ENCODE measurements around the gene WDR36. TPM values are rescaled to one million over a fixed set of nuclear protein-coding genes. Genes with fewer than 3 reads are reported as not detected.

The WDR36 gene
- polyA plus RNA-seq, 1 of the 3 experiments (the other 2 are of a cell fraction): 6.7 TPM

DNA sequence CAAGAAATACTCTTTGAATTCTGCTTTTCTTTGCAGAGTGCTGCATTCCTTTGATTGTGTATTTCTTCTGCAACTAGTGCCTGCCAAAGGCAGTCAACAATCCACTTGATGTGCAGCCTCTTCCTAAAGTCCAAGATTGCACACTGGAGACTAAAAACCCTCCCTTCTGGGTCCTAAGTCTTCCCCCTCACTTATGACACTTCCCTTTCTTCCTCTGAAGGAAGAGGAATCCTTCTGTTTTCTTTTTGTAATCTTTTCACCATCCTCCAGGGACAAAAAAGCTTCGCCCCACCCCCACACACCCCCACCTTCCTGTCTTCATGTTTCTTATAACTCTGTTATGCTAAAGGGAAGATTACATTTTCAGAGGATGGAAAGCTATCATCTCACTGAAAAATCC is 39.9 kb downstream of the WDR36 start:
- TF ChIP-seq, protein P1, sequence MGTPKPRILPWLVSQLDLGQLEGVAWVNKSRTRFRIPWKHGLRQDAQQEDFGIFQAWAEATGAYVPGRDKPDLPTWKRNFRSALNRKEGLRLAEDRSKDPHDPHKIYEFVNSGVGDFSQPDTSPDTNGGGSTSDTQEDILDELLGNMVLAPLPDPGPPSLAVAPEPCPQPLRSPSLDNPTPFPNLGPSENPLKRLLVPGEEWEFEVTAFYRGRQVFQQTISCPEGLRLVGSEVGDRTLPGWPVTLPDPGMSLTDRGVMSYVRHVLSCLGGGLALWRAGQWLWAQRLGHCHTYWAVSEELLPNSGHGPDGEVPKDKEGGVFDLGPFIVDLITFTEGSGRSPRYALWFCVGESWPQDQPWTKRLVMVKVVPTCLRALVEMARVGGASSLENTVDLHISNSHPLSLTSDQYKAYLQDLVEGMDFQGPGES (IDR thresholded peaks at IDR 0.05; ENCODE audit: low read depth, low read length): no peak
- TF ChIP-seq JUND (IDR thresholded peaks at IDR 0.05): no peak
- POLR2A ChIA-PET: no interaction called here
- H3K4me1 ChIP-seq (ENCODE audit: control insufficient read depth in 1 of 2, insufficient read depth in 2 of 2, low read depth in 1 of 2, low read length in 1 of 2): peaks cover 0 to 4% of the 10 kb centered on the region in 2 experiments; a peak in 3 of 4 replicates

DNA sequence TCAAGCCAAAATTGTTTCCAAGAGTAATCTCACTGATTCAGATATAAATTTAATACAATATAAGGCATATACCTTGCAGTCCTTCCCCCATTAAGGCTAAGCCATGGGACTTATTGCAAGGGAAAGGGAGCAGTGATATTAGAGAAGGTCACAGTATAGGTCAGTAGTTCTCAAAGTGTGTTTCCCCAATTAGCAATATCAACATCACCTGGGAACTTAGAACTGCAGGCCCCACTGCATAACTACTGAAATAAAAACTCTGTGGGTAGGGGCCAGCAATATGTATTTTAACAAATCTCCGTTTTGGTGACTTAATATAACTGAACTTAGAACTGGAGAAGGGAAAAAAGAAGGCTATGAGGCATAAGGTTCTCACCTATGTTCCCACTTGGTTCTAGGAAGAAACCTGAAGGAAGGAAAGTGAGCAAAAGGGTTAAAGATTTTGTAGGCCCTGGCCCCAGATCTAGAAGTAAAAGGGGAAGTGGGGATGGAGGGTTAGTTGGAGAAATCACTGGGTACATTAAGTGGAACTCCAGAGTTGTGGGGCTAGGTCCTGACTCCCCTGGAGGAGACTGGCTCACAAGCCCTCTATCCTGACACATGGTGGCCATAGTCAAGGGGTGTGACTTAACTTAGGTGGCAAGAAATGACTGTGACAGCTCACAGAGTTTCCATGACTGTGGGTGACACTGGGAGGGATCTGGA is 40.7 kb downstream of the WDR36 start:
- Histone ChIP-seq H3K9me2 (no peaks in the 10 kb centered on the region), H2AFZ (ENCODE audit: low read depth) (no peak overlapping the region), H3K4me3 (ENCODE audit: low read depth in 2 of 2, low read length in 1 of 2) (no peak overlapping the region), H3K9me3 (no peaks in the 10 kb centered on the region), H3K9ac (no peak overlapping the region), H3F3A (replicated peaks; ENCODE audit: insufficient read depth) (peaks cover 7% of the 10 kb centered on the region), H3K36me3 (replicated peaks in 1 of 2; ENCODE audit: control insufficient read depth in 1 of 2, insufficient read depth in 2 of 2, low read length in 1 of 2) (peaks cover 14 to 16% of the 10 kb centered on the region in 2 experiments), H3K79me2 (ENCODE audit: insufficient read depth) (no peaks in the 10 kb centered on the region), H3K4me2 (no peak overlapping the region), H3K4me1 (ENCODE audit: control insufficient read depth in 1 of 2, insufficient read depth in 2 of 2, low read depth in 1 of 2, low read length in 1 of 2) (peaks cover 0 to 4% of the 10 kb centered on the region in 2 experiments; a peak in 3 of 4 replicates), H4K20me1 (ENCODE audit: insufficient read depth) (no peaks in the 10 kb centered on the region), H3K27me3 (ENCODE audit: insufficient read depth) (no peaks in the 10 kb centered on the region), H3K27ac (ENCODE audit: low read depth in 2 of 2, low read length in 1 of 2) (no peak overlapping the region)
- ChIA-PET CTCF (interaction anchor here (0.6 to 2.5 kb wide), 3 partner anchors 23 to 290 kb away, joined by 3 to 8 read pairs (median 3); no protein-coding TSS in a partner anchor), POLR2A (no interaction called here)
- no peak for DNase-seq
- WGBS (ENCODE audit: low lambda C conversion rate): 80% methylated on average over 1 of the region's 1 CpG
- TF ChIP-seq FOSL2 (IDR thresholded peaks at IDR 0.05; ENCODE audit: borderline replicate concordance, low read depth) (no peak), RCOR1 (IDR thresholded peaks at IDR 0.05; ENCODE audit: low read length) (no peak), POLR2AphosphoS5 (IDR thresholded peaks at IDR 0.05; ENCODE audit: low read depth, low read length) (no peak), NRF1 (IDR thresholded peaks at IDR 0.05; ENCODE audit: low read depth, low read length) (no peak), CHD2 (IDR thresholded peaks at IDR 0.05; ENCODE audit: low read length, partially characterized antibody) (no peak), GATA2 (CRISPR knock-in tag; IDR thresholded peaks at IDR 0.05) (no peak), TEAD4 (IDR thresholded peaks at IDR 0.05; ENCODE audit: borderline replicate concordance, insufficient read depth) (no peak), EZH2phosphoT487 (IDR thresholded peaks at IDR 0.05; ENCODE audit: borderline replicate concordance, low read depth) (no peak), JUND (IDR thresholded peaks at IDR 0.05) (no peak)
- TF ChIP-seq, protein P2, sequence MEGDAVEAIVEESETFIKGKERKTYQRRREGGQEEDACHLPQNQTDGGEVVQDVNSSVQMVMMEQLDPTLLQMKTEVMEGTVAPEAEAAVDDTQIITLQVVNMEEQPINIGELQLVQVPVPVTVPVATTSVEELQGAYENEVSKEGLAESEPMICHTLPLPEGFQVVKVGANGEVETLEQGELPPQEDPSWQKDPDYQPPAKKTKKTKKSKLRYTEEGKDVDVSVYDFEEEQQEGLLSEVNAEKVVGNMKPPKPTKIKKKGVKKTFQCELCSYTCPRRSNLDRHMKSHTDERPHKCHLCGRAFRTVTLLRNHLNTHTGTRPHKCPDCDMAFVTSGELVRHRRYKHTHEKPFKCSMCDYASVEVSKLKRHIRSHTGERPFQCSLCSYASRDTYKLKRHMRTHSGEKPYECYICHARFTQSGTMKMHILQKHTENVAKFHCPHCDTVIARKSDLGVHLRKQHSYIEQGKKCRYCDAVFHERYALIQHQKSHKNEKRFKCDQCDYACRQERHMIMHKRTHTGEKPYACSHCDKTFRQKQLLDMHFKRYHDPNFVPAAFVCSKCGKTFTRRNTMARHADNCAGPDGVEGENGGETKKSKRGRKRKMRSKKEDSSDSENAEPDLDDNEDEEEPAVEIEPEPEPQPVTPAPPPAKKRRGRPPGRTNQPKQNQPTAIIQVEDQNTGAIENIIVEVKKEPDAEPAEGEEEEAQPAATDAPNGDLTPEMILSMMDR (IDR thresholded peaks at IDR 0.05): no peak
- TF ChIP-seq, protein P3, sequence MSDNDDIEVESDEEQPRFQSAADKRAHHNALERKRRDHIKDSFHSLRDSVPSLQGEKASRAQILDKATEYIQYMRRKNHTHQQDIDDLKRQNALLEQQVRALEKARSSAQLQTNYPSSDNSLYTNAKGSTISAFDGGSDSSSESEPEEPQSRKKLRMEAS (IDR thresholded peaks at IDR 0.05; ENCODE audit: low read depth): no peak
- TF ChIP-seq, protein P4, sequence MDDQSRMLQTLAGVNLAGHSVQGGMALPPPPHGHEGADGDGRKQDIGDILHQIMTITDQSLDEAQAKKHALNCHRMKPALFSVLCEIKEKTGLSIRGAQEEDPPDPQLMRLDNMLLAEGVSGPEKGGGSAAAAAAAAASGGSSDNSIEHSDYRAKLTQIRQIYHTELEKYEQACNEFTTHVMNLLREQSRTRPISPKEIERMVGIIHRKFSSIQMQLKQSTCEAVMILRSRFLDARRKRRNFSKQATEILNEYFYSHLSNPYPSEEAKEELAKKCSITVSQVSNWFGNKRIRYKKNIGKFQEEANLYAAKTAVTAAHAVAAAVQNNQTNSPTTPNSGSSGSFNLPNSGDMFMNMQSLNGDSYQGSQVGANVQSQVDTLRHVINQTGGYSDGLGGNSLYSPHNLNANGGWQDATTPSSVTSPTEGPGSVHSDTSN (IDR thresholded peaks at IDR 0.05): no peak
- TF ChIP-seq, protein P5, sequence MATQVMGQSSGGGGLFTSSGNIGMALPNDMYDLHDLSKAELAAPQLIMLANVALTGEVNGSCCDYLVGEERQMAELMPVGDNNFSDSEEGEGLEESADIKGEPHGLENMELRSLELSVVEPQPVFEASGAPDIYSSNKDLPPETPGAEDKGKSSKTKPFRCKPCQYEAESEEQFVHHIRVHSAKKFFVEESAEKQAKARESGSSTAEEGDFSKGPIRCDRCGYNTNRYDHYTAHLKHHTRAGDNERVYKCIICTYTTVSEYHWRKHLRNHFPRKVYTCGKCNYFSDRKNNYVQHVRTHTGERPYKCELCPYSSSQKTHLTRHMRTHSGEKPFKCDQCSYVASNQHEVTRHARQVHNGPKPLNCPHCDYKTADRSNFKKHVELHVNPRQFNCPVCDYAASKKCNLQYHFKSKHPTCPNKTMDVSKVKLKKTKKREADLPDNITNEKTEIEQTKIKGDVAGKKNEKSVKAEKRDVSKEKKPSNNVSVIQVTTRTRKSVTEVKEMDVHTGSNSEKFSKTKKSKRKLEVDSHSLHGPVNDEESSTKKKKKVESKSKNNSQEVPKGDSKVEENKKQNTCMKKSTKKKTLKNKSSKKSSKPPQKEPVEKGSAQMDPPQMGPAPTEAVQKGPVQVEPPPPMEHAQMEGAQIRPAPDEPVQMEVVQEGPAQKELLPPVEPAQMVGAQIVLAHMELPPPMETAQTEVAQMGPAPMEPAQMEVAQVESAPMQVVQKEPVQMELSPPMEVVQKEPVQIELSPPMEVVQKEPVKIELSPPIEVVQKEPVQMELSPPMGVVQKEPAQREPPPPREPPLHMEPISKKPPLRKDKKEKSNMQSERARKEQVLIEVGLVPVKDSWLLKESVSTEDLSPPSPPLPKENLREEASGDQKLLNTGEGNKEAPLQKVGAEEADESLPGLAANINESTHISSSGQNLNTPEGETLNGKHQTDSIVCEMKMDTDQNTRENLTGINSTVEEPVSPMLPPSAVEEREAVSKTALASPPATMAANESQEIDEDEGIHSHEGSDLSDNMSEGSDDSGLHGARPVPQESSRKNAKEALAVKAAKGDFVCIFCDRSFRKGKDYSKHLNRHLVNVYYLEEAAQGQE (IDR thresholded peaks at IDR 0.05; ENCODE audit: low read depth, low read length): no peak
- TF ChIP-seq, protein P6, sequence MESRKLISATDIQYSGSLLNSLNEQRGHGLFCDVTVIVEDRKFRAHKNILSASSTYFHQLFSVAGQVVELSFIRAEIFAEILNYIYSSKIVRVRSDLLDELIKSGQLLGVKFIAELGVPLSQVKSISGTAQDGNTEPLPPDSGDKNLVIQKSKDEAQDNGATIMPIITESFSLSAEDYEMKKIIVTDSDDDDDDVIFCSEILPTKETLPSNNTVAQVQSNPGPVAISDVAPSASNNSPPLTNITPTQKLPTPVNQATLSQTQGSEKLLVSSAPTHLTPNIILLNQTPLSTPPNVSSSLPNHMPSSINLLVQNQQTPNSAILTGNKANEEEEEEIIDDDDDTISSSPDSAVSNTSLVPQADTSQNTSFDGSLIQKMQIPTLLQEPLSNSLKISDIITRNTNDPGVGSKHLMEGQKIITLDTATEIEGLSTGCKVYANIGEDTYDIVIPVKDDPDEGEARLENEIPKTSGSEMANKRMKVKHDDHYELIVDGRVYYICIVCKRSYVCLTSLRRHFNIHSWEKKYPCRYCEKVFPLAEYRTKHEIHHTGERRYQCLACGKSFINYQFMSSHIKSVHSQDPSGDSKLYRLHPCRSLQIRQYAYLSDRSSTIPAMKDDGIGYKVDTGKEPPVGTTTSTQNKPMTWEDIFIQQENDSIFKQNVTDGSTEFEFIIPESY (IDR thresholded peaks at IDR 0.05; ENCODE audit: borderline replicate concordance, low read depth): no peak

More for the DNA sequence above, 39.9 kb downstream of the WDR36 start:
- Histone ChIP-seq H3K9ac (no peak overlapping the region), H3K27me3 (ENCODE audit: insufficient read depth) (no peaks in the 10 kb centered on the region), H3K9me3 (no peaks in the 10 kb centered on the region), H2AFZ (ENCODE audit: low read depth) (no peak overlapping the region), H3K79me2 (ENCODE audit: insufficient read depth) (no peaks in the 10 kb centered on the region), H3K36me3 (replicated peaks in 1 of 2; ENCODE audit: control insufficient read depth in 1 of 2, insufficient read depth in 2 of 2, low read length in 1 of 2) (peaks cover 21 to 25% of the 10 kb centered on the region in 2 experiments), H3K27ac (ENCODE audit: low read depth in 2 of 2, low read length in 1 of 2) (no peak overlapping the region), H3K4me3 (ENCODE audit: low read depth in 2 of 2, low read length in 1 of 2) (no peak overlapping the region), H3K9me2 (no peaks in the 10 kb centered on the region), H4K20me1 (ENCODE audit: insufficient read depth) (no peaks in the 10 kb centered on the region), H3F3A (replicated peaks; ENCODE audit: insufficient read depth) (peaks cover 9% of the 10 kb centered on the region), H3K4me2 (no peak overlapping the region)
- CTCF ChIA-PET: interaction anchor here (0.7 to 2.5 kb wide), 2 partner anchors 24 to 60 kb away, joined by 3 to 8 read pairs; no protein-coding TSS in a partner anchor
- 93% methylated on average over 1 of the region's 1 CpG for WGBS (ENCODE audit: low lambda C conversion rate)
- no peak for DNase-seq

Measured in SK-N-SH (cell line).